Activated T-helper 17 cell treated with anti-CD3 and anti-CD28 coated beads, Interleukin-2, amount 50 U/mL, for 72 hours (primary cell): Measurements from ENCODE around the gene NLGN4X. TPM values are rescaled to one million over a fixed set of nuclear protein-coding genes. Genes with fewer than 3 reads are reported as not detected.

Experiments
- ATAC-seq: fragments of 150-1000 bp; cut with Tn5 transposase; replicated peaks from 2 replicates; pipeline ENCODE4 v1.10.0; 2021; ENCODE audit warnings: mild to moderate bottlenecking, moderate library complexity
- H3K27ac Mint-ChIP-seq: one replicate; pipeline ENCODE4 v1.8.0; 2022; ENCODE audit warnings: mixed read lengths
- H3K27me3 Mint-ChIP-seq: one replicate; pipeline ENCODE4 v1.8.0; 2022; ENCODE audit warnings: mixed read lengths
- H3K36me3 Mint-ChIP-seq: one replicate; pipeline ENCODE4 v1.8.0; 2022; ENCODE audit warnings: low read depth, mild to moderate bottlenecking, mixed read lengths
- H3K4me1 Mint-ChIP-seq: one replicate; pipeline ENCODE4 v1.8.0; 2022; ENCODE audit warnings: mixed read lengths
- H3K4me3 Mint-ChIP-seq: one replicate; pipeline ENCODE4 v1.8.0; 2022; ENCODE audit warnings: mild to moderate bottlenecking, mixed read lengths
- H3K9me3 Mint-ChIP-seq: one replicate; pipeline ENCODE4 v1.8.0; 2022; ENCODE audit warnings: mixed read lengths
- total RNA-seq, 2 donors: library from RNA; stranded (reverse); gene quantifications; one replicate each; pipeline ENCODE4 v1.2.3, GENCODE V29; 2022

Gene NLGN4X
- total RNA-seq, 2 donors from 2014 or later: not detected

DNA sequence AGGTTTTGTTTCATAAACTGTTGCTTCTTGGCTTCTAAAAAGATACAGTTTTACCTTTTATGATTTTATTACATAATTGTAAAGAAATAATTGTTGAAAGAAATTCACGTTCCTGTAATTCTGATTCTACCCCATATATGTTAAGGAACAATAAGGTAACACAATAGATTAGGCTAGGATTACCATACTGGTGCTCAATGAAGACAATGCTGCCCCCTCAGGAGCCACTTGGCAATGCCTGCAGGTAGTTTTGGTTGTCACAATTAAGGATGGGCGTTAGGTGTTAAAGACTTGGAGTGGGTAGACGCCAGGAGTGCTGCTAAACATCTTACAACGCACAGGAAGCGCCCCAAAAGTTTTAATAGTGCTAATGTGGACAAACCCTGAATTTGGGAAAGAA is 133.2 kb downstream of the NLGN4X start:
- Mint-ChIP-seq H3K9me3 (peaks cover 3% of the 10 kb centered on the region), H3K27me3 (no peaks in the 10 kb centered on the region), H3K27ac (no peak overlapping the region), H3K36me3 (no peaks in the 10 kb centered on the region), H3K4me1 (no peaks in the 10 kb centered on the region), H3K4me3 (no peak overlapping the region)
- no peak for ATAC-seq

DNA sequence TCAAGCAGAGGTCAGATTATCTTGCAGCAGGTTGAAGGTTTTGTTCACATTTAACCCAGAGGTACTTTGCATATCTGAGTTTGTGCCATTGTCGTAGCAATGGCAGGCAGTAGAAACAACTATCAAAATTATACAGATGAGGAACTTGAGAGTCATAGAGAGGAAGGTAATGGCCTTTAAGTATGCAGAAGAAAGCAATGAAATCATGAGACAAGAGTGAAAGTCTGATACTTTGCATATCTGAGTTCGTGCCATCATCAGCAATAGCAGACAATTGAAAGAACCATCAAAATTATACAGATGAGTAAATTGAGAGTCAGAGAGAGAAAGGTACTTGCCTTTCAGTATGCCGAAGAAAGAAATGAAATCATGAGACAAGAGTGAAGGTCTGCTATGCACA is 154.1 kb downstream of the NLGN4X start:
- Mint-ChIP-seq H3K9me3 (peaks cover 8% of the 10 kb centered on the region), H3K4me1 (no peaks in the 10 kb centered on the region), H3K36me3 (no peaks in the 10 kb centered on the region), H3K27me3 (no peaks in the 10 kb centered on the region), H3K4me3 (no peak overlapping the region), H3K27ac (no peak overlapping the region)
- no peak for ATAC-seq

DNA sequence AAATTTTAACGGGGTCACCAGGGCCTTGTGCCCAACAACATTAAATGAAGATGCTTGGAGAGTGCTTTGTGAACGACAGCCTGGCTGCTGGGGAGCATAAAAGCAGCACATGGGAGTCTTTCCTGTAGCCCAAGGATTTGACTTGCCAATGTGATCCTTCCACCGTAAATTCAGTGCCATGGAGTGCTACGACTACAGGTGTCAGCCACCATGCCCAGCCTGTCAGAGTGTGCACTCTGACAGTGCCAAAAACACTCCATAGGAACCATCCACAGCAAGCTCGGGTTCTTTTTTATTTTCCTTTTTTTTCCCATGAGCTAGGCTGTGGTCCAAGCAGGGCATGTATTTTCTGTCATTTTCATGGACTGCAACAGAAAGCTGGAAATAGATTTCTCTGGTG is 156.9 kb downstream of the NLGN4X start:
- Mint-ChIP-seq H3K36me3 (no peaks in the 10 kb centered on the region), H3K9me3 (peaks cover 11% of the 10 kb centered on the region), H3K4me1 (no peaks in the 10 kb centered on the region), H3K4me3 (no peak overlapping the region), H3K27ac (no peak overlapping the region), H3K27me3 (no peaks in the 10 kb centered on the region)
- no peak for ATAC-seq

DNA sequence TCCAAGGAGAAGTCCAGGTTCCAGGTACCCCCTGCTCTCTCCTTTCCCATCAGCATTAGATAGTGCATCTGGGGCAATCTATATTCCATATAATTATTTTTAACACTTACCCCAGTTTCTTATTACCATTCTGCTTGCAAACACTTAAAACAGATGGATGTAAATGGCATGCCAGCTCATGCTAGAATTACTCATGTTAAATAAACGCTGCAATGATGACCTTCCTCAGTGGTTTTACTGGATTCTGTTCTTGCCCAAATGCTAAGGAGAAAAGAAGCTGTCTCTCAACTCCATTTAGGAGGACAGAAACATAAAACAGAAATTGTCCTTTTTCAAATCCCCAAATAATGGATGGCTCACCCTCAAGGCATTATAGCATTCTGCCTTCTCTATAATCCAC is 161.1 kb downstream of the NLGN4X start:
- Mint-ChIP-seq H3K4me3 (no peak overlapping the region), H3K36me3 (no peaks in the 10 kb centered on the region), H3K27ac (no peak overlapping the region), H3K9me3 (peaks cover 4% of the 10 kb centered on the region), H3K4me1 (no peaks in the 10 kb centered on the region), H3K27me3 (no peaks in the 10 kb centered on the region)
- ATAC-seq: no peak

DNA sequence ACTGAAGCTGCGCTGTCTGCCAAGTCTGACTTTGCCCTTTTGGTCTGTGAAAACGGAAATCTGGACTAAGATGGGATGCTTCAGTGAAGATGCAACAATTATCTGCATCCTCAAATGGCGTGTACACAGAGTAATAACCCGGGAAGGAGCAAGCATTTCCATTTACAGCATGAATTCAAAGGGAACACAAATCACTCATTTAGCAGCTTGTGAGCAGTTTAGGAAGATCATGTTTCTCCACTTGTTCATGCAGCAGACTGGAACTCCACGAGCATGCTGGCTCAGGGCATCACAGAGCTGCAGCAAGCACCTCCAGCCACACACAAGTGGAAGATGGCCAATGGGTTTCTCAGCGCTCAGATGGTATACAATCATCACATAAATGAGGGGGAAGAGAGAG is 175.5 kb downstream of the NLGN4X start:
- no peak overlapping the region for H3K4me3 Mint-ChIP-seq
- no peaks in the 10 kb centered on the region for H3K36me3 Mint-ChIP-seq
- ATAC-seq: no peak
- H3K4me1 Mint-ChIP-seq: no peaks in the 10 kb centered on the region
- H3K27me3 Mint-ChIP-seq: no peaks in the 10 kb centered on the region
- no peak overlapping the region for H3K27ac Mint-ChIP-seq
- H3K9me3 Mint-ChIP-seq: no peaks in the 10 kb centered on the region

DNA sequence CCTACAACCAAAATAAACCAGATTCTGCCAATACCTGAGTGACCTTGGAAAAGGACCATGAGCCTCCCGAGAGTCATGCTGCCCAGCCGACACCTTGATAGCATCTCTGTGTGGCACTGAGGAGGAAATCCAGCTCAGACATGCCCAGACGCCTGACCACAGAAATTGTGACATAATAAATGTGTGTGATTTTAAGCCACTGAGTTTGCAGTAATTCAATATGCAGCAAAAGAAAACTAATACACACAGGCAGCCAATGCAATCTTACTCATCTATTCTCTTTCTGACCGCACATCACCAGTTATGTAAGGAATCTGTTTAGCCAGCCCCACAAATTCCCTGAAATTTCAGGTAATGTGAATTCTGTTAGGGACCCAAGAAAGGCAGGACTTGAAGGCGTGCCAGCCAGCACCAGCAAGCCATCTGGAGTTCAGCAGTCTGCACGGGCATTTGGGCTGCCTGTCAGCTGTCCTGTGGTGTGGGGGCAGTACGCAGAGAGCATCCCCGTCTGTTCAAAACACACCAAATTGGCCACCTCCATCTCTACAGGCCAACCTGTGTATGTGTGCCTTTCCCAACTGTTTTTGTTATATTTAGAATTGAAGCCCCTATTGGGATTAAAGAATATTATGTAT is 176.4 kb downstream of the NLGN4X start:
- Mint-ChIP-seq H3K9me3 (no peaks in the 10 kb centered on the region), H3K4me1 (no peaks in the 10 kb centered on the region), H3K4me3 (no peak overlapping the region), H3K36me3 (no peaks in the 10 kb centered on the region), H3K27me3 (no peaks in the 10 kb centered on the region), H3K27ac (no peak overlapping the region)
- ATAC-seq: no peak

DNA sequence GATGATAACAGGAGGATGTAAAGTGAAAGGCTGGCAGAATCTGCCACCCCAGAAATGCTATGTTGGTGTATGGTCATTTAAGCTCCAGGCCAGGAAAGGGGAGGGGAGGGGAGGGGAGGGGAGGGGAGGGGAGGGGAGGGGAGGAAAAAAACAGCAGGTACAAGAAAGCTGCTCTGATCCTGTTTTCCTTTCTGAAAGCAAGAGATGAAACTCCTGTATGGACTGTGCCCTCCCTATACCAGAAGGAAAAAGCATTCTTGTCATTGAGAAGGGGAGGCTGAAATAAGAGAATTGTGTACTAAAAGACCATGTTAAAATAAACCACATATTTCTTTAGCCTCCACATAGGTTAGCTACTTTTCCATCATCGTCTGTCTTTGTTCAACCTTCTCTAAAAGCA is 179.5 kb downstream of the NLGN4X start:
- H3K9me3 Mint-ChIP-seq: no peaks in the 10 kb centered on the region
- H3K4me1 Mint-ChIP-seq: no peaks in the 10 kb centered on the region
- H3K27ac Mint-ChIP-seq: no peak overlapping the region
- H3K4me3 Mint-ChIP-seq: no peak overlapping the region
- H3K36me3 Mint-ChIP-seq: no peaks in the 10 kb centered on the region
- ATAC-seq: no peak
- H3K27me3 Mint-ChIP-seq: no peaks in the 10 kb centered on the region

DNA sequence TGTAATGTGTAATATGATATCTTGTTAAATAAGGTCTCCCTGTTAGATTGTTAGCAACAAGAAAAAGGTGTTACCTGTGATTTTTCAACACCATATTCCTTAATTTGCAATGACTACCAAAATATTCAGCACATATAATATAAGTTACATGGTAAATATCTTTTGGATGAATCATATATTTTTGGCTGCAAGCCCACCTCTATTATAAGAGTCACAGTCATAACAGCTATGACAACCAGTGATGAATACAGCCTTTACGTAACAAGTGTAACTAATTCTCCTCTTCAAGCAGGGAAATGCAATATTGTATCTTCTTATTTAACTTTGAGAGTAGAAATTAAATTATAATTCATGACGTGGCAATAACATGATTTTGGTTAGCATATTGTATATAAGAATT is 187.0 kb downstream of the NLGN4X start:
- Mint-ChIP-seq H3K27ac (no peak overlapping the region), H3K4me1 (no peaks in the 10 kb centered on the region), H3K4me3 (no peak overlapping the region), H3K36me3 (no peaks in the 10 kb centered on the region), H3K27me3 (no peaks in the 10 kb centered on the region), H3K9me3 (no peaks in the 10 kb centered on the region)
- ATAC-seq: no peak

DNA sequence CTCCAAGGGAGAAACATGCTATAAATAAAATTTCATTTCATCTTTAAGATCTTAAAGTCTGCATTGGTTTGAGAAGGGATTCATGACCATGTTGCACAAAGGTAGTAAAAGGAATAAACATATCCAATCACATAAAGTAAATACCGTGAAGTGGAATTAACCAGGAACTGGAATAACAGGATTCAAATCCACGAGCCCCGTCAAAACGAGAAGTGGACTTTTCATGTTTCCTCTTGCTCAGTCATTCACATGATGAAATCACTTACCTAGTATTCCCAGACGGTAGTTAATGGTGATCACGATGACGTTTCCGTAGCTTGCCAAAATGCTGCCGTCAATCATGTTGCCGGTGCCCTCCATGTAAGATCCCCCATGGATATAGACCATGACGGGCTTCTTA is 199.7 kb downstream of the NLGN4X start:
- no peaks in the 10 kb centered on the region for H3K9me3 Mint-ChIP-seq
- no peaks in the 10 kb centered on the region for H3K36me3 Mint-ChIP-seq
- H3K27me3 Mint-ChIP-seq: no peaks in the 10 kb centered on the region
- no peaks in the 10 kb centered on the region for H3K4me1 Mint-ChIP-seq
- no peak overlapping the region for H3K27ac Mint-ChIP-seq
- no peak for ATAC-seq
- H3K4me3 Mint-ChIP-seq: no peak overlapping the region

DNA sequence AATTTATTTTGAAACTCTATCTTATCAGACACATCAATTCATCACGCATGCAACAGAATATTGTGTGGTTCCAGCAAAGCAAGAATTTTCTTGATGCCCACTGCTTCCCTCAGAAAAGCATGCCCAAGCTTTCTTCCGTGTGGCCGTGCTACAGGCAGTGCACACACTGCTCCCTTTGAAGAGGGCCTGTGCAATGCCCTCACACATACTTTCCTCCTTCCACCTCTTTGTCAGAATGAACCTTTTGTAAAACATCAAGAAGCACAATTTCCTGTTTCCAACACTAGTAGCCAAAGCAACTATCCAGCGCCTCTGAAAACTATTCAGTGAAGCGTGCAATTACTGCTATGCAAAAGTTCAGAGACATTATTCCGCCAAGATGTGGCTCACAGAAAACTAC is 201.7 kb downstream of the NLGN4X start:
- H3K36me3 Mint-ChIP-seq: no peaks in the 10 kb centered on the region
- no peaks in the 10 kb centered on the region for H3K9me3 Mint-ChIP-seq
- no peak for ATAC-seq
- H3K27ac Mint-ChIP-seq: no peak overlapping the region
- H3K4me3 Mint-ChIP-seq: no peak overlapping the region
- no peaks in the 10 kb centered on the region for H3K27me3 Mint-ChIP-seq
- no peaks in the 10 kb centered on the region for H3K4me1 Mint-ChIP-seq

DNA sequence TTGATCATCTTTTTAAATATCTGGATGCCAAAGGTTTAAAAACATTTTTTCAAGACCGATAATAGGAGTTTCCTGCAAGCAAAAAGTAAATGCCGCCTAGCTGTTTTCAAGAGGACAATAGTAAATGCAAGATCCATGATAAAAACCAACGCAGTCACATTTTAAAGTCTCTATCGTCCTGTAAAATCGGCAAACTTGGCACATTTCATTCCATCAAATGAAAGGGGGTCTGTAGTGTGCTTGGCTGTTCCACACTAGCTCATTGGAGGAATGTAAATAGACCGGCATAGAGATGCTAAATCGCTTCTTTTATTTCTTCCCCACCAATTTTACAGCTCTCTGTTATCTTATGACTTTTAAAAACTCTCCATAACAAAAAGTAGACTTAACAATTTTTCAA is 202.2 kb downstream of the NLGN4X start:
- no peaks in the 10 kb centered on the region for H3K36me3 Mint-ChIP-seq
- H3K4me1 Mint-ChIP-seq: no peaks in the 10 kb centered on the region
- no peak for ATAC-seq
- H3K4me3 Mint-ChIP-seq: no peak overlapping the region
- H3K27ac Mint-ChIP-seq: no peak overlapping the region
- no peaks in the 10 kb centered on the region for H3K9me3 Mint-ChIP-seq
- no peaks in the 10 kb centered on the region for H3K27me3 Mint-ChIP-seq

DNA sequence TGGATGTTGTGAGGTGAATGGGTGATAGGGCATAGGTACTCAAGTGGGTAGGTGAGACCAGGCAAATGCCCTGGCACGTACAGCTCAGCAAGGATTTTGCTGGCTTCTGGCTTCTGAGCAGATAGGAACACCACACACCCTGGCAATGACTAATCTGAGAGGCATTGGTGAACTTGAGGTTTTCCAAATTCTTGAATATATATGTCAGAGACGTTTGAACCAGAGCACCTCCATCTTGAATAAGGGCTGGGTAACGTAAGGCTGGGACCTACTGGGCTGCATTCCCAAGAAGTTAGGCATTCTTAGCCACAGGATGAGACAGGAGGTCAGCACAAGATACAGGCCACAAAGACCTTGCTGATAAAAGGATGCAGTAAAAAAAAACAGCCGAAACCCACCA is 204.5 kb downstream of the NLGN4X start:
- Mint-ChIP-seq H3K4me1 (no peaks in the 10 kb centered on the region), H3K36me3 (no peaks in the 10 kb centered on the region), H3K4me3 (no peak overlapping the region), H3K27me3 (peaks cover 3% of the 10 kb centered on the region), H3K9me3 (no peaks in the 10 kb centered on the region), H3K27ac (no peak overlapping the region)
- no peak for ATAC-seq

DNA sequence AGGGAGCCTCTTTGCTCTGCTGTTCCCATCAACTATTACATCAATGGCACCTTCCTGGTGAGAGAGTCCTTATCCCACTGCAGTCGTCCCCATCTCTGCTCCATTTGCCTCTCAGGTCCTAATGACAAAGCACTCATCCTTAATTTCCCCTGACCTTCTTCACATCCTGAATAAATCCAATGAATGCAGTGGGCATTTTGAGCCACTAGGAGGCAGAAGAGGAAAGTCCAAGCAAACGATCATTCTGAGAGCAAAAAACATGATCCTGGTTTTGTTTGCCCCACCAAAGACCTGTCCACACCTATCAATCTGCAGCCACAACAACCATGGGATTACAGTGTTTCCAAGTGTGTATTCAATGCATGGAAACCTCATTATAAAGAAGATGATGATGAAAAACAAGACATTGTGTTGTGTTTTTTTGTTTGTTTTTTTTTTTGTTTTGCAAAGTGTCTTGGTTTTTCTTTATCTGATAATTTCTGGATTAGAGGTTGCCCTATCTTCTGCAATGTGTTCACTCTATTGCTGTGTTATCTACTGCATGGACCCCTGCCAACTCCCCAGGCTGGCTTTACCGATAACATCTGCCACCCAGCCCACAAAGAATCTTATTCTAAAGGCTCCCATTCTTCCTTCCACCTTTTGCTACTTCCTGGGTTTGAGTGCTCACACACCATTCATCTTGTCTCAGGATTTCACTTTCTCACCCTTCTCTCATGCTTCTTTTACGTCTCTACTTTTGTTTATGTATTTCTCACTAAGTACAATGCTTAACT is 207.2 kb downstream of the NLGN4X start:
- H3K4me3 Mint-ChIP-seq: no peak overlapping the region
- no peaks in the 10 kb centered on the region for H3K36me3 Mint-ChIP-seq
- H3K27me3 Mint-ChIP-seq: peaks cover 5% of the 10 kb centered on the region
- no peaks in the 10 kb centered on the region for H3K4me1 Mint-ChIP-seq
- no peak overlapping the region for H3K27ac Mint-ChIP-seq
- ATAC-seq: no peak
- H3K9me3 Mint-ChIP-seq: no peaks in the 10 kb centered on the region

DNA sequence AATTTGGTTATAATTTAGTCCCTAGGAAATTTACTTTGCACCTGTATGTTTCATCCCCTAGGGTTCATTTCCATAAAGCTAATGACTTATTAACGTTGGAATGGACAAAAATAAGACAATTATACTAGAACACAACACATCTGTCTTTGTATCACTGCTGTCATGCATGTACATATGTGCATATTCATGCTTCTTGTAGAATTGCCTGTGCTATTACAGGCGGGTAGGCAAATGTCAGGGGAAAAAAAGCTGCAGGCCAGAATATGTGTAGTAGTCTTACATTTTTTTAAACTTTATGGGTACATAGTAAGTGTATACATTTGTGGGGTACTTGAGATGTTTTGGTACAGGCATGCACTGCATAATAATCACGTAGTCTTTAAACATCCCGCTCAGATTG is 209.6 kb downstream of the NLGN4X start:
- no peaks in the 10 kb centered on the region for H3K4me1 Mint-ChIP-seq
- ATAC-seq: no peak
- no peak overlapping the region for H3K27ac Mint-ChIP-seq
- no peaks in the 10 kb centered on the region for H3K36me3 Mint-ChIP-seq
- H3K4me3 Mint-ChIP-seq: no peak overlapping the region
- no peaks in the 10 kb centered on the region for H3K9me3 Mint-ChIP-seq
- H3K27me3 Mint-ChIP-seq: peaks cover 5% of the 10 kb centered on the region

DNA sequence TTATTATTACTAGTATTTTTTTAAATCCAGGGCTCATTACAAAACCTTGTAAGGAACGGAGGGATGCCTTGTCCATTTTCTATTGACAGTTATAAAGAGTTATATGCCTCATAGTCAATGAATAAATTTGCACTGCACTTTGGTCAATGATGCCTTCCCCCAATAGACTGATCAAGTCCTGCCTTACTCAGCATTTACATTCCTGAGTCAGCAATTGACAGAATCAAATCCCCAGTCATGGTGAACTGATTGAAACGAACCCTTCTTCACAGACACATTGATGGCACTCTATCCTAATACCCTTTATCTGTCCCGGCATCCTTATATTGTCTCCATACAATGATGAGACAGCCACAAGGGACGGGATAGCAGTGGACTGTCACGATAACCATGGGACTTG is 213.2 kb downstream of the NLGN4X start:
- Mint-ChIP-seq H3K4me3 (no peak overlapping the region), H3K9me3 (no peaks in the 10 kb centered on the region), H3K27me3 (peaks cover 3% of the 10 kb centered on the region), H3K4me1 (no peaks in the 10 kb centered on the region), H3K36me3 (no peaks in the 10 kb centered on the region), H3K27ac (no peak overlapping the region)
- ATAC-seq: no peak
